GM18861 (cell line): ENCODE measurements around the gene IQSEC1.

Experiments used
- ATAC-seq: cut with Tn5 transposase; IDR thresholded peaks from one replicate; pipeline ENCODE4 v1.9.1; 2021; ENCODE audit not compliant: unreplicated experiment

IQSEC1 gene

GRCh38 chr3:12972781-12973702 is 100.2 kb downstream of the IQSEC1 start:
- ATAC-seq, result no peak

GRCh38 chr3:12972043-12972442 is 101.2 kb downstream of the IQSEC1 start:
- no peak for ATAC-seq

GRCh38 chr3:12970684-12971083 is 102.5 kb downstream of the IQSEC1 start:
- no peak for ATAC-seq

- ATAC-seq, result no peak
Observed at GRCh38 chr3:12969486-12969885, 103.7 kb downstream of the IQSEC1 start.

GRCh38 chr3:12968541-12968940 is 104.7 kb downstream of the IQSEC1 start:
- ATAC-seq, result no peak

- ATAC-seq, result peak; percentile 57
Observed at GRCh38 chr3:12967606-12968351, 105.5 kb downstream of the IQSEC1 start.

- ATAC-seq, result peak; percentile 21
Observed at GRCh38 chr3:12966847-12967605, 106.2 kb downstream of the IQSEC1 start.

- no peak for ATAC-seq
Observed at GRCh38 chr3:12965999-12966846, 107.0 kb downstream of the IQSEC1 start.

- ATAC-seq, result no peak
Observed at GRCh38 chr3:12964711-12965612, 108.3 kb downstream of the IQSEC1 start.

- ATAC-seq, result no peak
Observed at GRCh38 chr3:12963922-12964701, 109.1 kb downstream of the IQSEC1 start.

- ATAC-seq, result no peak
Observed at GRCh38 chr3:12963231-12963896, 109.9 kb downstream of the IQSEC1 start.

GRCh38 chr3:12962292-12962691 is 110.9 kb downstream of the IQSEC1 start:
- ATAC-seq, result no peak

GRCh38 chr3:12961697-12962036 is 111.6 kb downstream of the IQSEC1 start:
- no peak for ATAC-seq

GRCh38 chr3:12961007-12961696 is 112.1 kb downstream of the IQSEC1 start:
- no peak for ATAC-seq

GRCh38 chr3:12960497-12960896 is 112.7 kb downstream of the IQSEC1 start:
- no peak for ATAC-seq

GRCh38 chr3:12959838-12960378 is 113.3 kb downstream of the IQSEC1 start:
- no peak for ATAC-seq

GRCh38 chr3:12959410-12959809 is 113.8 kb downstream of the IQSEC1 start:
- no peak for ATAC-seq
